Stomach (tissue), 4 donors: ENCODE measurements around the gene SPECC1.

Experiments used
- CTCF ChIP-seq, 7 experiments: fragments of 450-650 bp in 4 of 7; fragments of 200-600 bp in 3 of 7; sonication (generic) in 3 of 7; IDR thresholded peaks; one replicate each; pipeline ENCODE4 v1.5.1; 2016 to 2019; ENCODE audit warnings: antibody characterized with exemption in 7 of 7, control low read depth in 2 of 7, mild to moderate bottlenecking in 1 of 7
- EP300 ChIP-seq: sonication (generic); formaldehyde crosslinking; IDR thresholded peaks from one replicate; pipeline ENCODE4 v1.6.1; 2017; ENCODE audit warnings: antibody characterized with exemption
- POLR2A ChIP-seq, 4 donors: fragments of 450-650 bp; IDR thresholded peaks; one replicate each; pipeline ENCODE4 v1.6.1; 2016; ENCODE audit warnings: antibody characterized with exemption in 4 of 4, control low read depth in 2 of 4, mild to moderate bottlenecking in 1 of 4, moderate library complexity in 1 of 4

DNA sequence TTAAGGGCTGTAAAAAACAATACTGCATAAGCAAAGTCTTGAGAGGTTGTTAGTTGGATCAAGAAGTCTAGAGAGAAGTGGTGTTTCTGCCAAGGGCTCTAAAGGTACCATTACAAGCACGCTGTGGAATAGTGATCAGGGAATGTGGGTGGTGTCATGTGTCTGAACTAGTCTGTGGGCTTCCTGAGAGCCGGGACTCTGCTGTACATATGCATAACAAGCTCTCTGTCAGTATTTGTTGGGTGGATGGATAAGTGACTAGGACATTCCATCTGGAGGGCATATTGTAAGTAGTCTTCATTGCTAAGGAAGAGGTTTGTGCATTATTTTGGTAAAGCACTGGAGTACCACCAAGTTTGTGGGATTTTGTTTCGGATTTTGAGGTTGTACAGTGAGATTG lies 248.6 kb downstream of the SPECC1 start:
- TF ChIP-seq POLR2A (IDR thresholded peaks at IDR 0.05), result no peak
- no peak for TF ChIP-seq CTCF (IDR thresholded peaks at IDR 0.05)
- no peak for TF ChIP-seq EP300
